HG03139 (cell line): ENCODE data around the gene VHLL.

Experiments used
- ATAC-seq: cut with Tn5 transposase; IDR thresholded peaks from one replicate; pipeline ENCODE4 v1.9.1; 2021; ENCODE audit not compliant: unreplicated experiment

VHLL gene

DNA sequence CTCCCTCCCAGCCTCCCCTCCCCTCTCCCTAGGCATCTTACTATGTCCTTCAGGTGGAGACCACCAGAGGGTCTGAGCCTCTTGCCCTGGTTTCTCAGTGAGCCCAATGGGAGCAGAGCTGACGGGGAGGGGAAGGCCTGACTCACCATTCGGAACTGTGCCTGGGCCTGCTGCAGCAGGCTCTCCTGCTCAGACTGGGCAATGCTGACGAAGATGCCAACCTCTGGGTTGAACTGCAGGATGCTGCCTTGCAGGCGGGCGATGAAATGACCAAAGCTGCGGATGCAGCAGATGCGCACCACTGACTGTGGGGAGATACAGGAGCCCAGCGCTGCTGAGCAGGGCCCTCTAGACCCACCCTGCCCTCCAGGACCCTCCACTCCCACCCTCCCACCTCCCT is 40.2 kb downstream of the VHLL start:
- ATAC-seq, result no peak

DNA sequence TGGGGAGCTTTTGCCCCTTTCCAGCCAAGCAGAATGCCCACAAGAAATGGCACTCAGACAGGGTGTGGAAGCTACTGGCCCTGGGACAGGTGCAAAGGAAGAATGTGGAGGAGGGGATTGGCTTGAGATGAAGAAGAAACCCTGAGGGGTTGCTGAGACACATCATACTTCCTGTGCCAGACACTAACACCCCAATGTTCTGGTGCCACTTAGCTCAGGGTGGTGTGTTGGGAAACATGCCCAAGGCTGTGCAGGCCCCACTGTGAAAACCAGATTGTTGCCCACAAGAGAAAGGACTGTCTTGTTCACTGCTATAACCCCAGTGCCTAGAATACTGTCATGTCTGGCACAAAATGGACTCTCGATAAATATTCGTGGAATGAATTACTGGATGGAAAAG is 41.4 kb downstream of the VHLL start:
- ATAC-seq, result no peak

DNA sequence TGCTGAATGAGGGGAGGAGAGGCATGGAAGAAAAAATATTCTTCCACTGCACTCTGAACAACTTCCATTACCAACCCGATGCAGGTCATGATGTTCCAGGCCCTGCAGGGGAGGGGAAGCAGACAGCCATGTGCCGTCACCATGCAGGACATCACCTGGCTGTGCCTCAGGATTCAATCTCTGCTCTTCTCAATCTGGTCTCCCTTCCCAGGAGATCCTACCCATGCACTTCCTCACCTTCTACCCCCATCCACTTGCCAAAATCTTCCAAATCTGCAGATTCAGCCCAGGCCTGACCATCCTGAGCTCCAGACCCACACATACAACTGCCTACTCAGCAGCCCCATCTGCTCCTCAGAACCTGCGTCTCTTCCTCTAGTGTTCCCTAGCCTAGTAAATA is 45.5 kb downstream of the VHLL start:
- no peak for ATAC-seq

DNA sequence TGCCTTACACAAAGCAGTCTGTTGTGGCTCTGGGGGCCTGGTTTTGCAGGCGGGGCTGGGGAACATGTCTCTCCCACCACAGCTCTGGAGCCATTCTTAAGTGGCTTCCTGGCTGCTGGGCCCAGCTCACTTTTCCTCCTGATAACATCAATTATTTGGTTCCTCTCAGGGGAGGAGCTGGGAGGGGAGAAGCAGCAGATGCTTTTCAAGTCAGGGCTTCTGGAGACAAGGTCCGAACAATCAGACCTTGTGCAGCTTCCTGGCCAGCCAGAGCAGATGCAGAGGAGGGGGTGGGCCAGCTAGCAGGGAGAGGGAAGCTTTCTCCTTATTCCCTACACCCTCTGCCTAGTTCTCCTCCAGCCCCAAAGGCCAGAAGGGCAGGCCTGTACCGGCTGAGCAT is 47.6 kb downstream of the VHLL start:
- ATAC-seq, result no peak

DNA sequence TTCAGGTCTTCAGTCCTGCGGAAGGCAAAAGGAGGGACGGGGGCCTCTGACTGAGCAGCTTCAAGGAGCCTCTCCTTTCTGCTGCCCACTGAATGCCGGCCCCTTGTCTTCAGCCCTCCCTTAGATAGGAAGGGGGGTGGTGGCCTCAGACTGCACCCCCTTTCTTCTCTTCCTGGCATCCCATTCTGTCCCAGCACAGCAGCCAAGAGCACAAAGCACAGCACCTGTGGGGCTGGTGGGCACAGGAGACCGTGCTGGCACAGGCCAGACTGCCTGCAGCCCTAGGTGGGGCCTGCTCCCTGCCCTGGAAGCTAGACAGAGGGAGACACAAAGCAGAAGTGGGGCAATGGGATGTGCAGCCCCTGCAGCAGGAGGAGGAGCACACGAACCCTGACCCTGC is 49.5 kb downstream of the VHLL start:
- ATAC-seq, result no peak
